A673 (cell line): Measurements from ENCODE around the gene SSMEM1. TPM values are rescaled to one million over a fixed set of nuclear protein-coding genes. Genes with fewer than 3 reads are reported as not detected.
A peak's percentile ranks its signal among the peaks of the same experiment; 100 is the strongest.

Experiments used
- BruUV-seq: library from RNA; stranded (reverse); fragments of 400-500 nt; replicated peaks from 2 replicates; lab custom pipeline; 2021; lab: Mats Ljungman, UMichigan
- CTCF ChIA-PET: fragments of 300-600 bp; sonication (Branson Sonifier 250); formaldehyde crosslinking; loops from one replicate; lab custom pipeline; 2022; ENCODE audit warnings: antibody characterized with exemption; lab: Charles Lee
- POLR2A ChIA-PET: fragments of 300-600 bp; sonication (Branson Sonifier 250); formaldehyde crosslinking; loops from one replicate; lab custom pipeline; 2022; ENCODE audit warnings: antibody characterized with exemption; ENCODE audit not compliant: low non-redundant PET; lab: Charles Lee
- DNase-seq: peaks from one replicate; pipeline ENCODE4 v3.0.0-alpha.2; 2015; ENCODE audit warnings: low spot score
- H3K27ac ChIP-seq: fragments of 200-600 bp; sonication (generic); 2 replicates; pipeline ENCODE4 v1.5.1; 2016; ENCODE audit warnings: mixed run types, low read depth, mild to moderate bottlenecking, mixed read lengths, antibody characterized with exemption, low read length; ENCODE audit not compliant: poor library complexity, severe bottlenecking
- H3K27me3 ChIP-seq: fragments of 200-600 bp; sonication (generic); replicated peaks from 2 replicates; pipeline ENCODE4 v1.6.1; 2017; ENCODE audit warnings: mixed run types, low read depth, mild to moderate bottlenecking, mixed read lengths, antibody characterized with exemption, low read length; ENCODE audit not compliant: insufficient read depth, poor library complexity
- H3K36me3 ChIP-seq: fragments of 200-600 bp; sonication (generic); 2 replicates; pipeline ENCODE4 v1.6.1; 2016; ENCODE audit warnings: mixed run types, mild to moderate bottlenecking, mixed read lengths, antibody characterized with exemption, low read length; ENCODE audit not compliant: insufficient read depth, poor library complexity, severe bottlenecking
- H3K4me1 ChIP-seq: fragments of 200-600 bp; sonication (generic); 2 replicates; pipeline ENCODE4 v1.6.1; 2017; ENCODE audit warnings: mixed run types, mild to moderate bottlenecking, mixed read lengths, antibody characterized with exemption, low read length; ENCODE audit not compliant: insufficient read depth, poor library complexity, severe bottlenecking
- H3K4me3 ChIP-seq: fragments of 200-600 bp; sonication (generic); 2 replicates; pipeline ENCODE4 v1.5.1; 2016; ENCODE audit warnings: low read depth, mixed run types, mild to moderate bottlenecking, mixed read lengths, low read length; ENCODE audit not compliant: poor library complexity, severe bottlenecking
- H3K9me3 ChIP-seq: fragments of 200-600 bp; sonication (generic); 2 replicates; pipeline ENCODE4 v1.6.1; 2016; ENCODE audit warnings: mixed run types, low read depth, mild to moderate bottlenecking, mixed read lengths, antibody characterized with exemption, low read length; ENCODE audit not compliant: poor library complexity, severe bottlenecking
- EZH2 ChIP-seq: fragments of 200-600 bp; sonication (generic); IDR thresholded peaks from 2 replicates; pipeline ENCODE4 v1.6.1; 2017; ENCODE audit warnings: borderline replicate concordance, low read depth, mild to moderate bottlenecking, mixed read lengths, antibody characterized with exemption, low read length; ENCODE audit not compliant: poor library complexity, severe bottlenecking
- intact Hi-C: fragments of 100-400 bp; cut with micrococcal nuclease; formaldehyde crosslinking; loops from one replicate; pipeline ENCODE4 v1.10.0; 2022; ENCODE audit not compliant: unreplicated experiment
- total RNA-seq: library from RNA; stranded (reverse); gene quantifications from 2 replicates; pipeline ENCODE4 v1.2.3, GENCODE V29; 2021
- TF ChIP-seq, protein P1 (sequence below): fragments of 300-800, 200-600 bp; sonication (generic); conservative IDR thresholded peaks from 2 replicates; pipeline ENCODE4 v1.5.1; 2017; ENCODE audit warnings: low read depth, mild to moderate bottlenecking, antibody characterized with exemption, low read length, moderate library complexity, mixed read lengths

SSMEM1 gene
- total RNA-seq, 1 experiment from 2014 or later, result not detected

DNA sequence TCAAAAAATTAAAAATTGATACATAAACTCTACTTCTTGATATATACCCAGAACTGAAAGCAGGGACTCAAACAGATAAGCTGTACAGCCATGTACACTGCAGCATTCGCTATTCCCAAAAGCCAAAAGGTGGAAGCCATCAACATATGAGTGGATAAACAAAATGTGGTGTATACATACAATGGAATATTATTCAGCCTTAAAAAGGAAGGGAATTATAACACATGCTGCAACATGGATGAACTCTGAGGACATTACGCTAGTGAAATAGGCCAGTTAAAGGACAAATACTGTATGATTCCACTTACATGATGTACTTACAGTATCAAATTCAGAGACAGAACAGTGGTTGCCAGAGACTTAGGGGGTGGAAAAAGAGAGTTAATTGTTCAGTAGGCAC, 10.6 kb upstream of the SSMEM1 start:
- Histone ChIP-seq H3K27ac (no peak overlapping the region), H3K9me3 (no peaks in the 10 kb centered on the region), H3K4me3 (no peak overlapping the region), H3K36me3 (peaks cover 56% of the 10 kb centered on the region), H3K4me1 (no peaks in the 10 kb centered on the region), H3K27me3 (no peaks in the 10 kb centered on the region)
- intact Hi-C loops, result no loop called here
- DNase-seq, result no peak
- no TSS peak for BruUV-seq
- ChIA-PET CTCF (no interaction called here), POLR2A (no interaction called here)
- no peak for TF ChIP-seq EZH2

DNA sequence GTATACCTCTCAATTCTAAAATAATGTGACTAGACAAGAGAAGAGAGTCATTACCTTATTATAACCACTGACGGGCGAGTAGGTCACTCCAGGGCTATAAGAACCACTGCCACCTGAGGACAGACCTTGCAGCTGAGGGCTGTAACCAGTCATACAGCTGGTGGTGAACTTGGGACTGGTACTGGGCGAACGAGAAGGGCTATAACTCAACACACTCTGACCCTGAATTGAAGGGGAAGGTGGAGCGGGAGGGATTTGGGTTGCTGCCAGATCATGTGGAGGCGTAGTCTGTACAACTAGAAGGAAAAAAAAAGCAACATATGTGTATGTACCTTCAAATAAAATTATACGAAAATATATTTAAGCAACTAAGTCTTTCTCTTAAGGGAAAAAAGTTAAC, 5.9 kb upstream of the SSMEM1 start:
- H3K27me3 ChIP-seq, result no peaks in the 10 kb centered on the region
- DNase-seq, result no peak
- no TSS peak for BruUV-seq
- TF ChIP-seq EZH2, result no peak
- no peak overlapping the region for H3K4me3 ChIP-seq
- H3K36me3 ChIP-seq, result peaks cover 59% of the 10 kb centered on the region
- H3K27ac ChIP-seq, result no peak overlapping the region
- H3K4me1 ChIP-seq, result peaks cover 7% of the 10 kb centered on the region
- intact Hi-C loops, result no loop called here
- no peaks in the 10 kb centered on the region for H3K9me3 ChIP-seq
- ChIA-PET POLR2A (no interaction called here), CTCF (no interaction called here)

DNA sequence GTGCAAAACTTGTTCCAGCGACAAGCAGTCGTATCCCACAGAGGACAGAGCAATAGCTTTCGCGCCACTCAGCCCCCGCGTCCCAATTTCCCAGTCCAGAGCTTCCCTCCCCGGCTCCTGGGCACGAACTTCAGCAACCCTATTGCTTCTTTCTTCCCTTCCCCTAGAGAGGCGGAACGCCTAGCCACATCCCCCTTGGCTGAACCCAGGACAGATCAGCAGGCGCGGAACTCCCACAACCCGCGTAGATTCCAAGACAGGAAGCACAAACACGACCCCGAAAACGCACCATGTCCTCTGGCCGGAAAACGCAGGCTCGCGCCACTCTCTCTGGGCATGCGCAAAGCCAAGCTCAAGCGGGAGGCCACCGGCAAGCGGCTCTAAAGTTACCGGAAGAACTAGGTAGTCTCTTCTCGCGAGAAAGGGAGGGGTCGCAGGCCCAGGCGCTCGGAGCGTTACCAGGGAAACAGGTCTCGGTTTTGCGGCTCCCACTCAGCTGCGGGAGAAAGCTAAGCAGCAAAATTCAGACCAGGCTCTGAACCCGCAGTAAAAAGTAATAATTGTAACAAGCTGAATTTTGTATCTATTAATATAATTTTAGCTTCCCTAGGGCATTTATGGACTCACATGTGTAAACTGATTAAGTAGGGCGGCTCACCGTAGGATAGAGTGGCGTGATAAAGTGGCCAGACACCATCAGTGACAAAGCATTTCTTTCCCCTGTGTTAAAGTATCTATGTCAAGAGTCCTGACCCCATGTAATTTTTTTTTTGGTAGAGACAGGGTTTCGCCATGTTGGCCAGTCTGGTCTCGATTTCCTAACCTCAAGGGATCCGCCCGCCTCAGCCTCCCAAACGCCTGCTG, 2.3 kb upstream of the SSMEM1 start, which contains the start of gene TMEM209:
TSS of gene TMEM209 (minus strand) at position 323 of the 864 bp plus-strand sequence. CDS start at position 292, 31 bp downstream.
- no peak for TF ChIP-seq EZH2
- TF ChIP-seq, protein P1, sequence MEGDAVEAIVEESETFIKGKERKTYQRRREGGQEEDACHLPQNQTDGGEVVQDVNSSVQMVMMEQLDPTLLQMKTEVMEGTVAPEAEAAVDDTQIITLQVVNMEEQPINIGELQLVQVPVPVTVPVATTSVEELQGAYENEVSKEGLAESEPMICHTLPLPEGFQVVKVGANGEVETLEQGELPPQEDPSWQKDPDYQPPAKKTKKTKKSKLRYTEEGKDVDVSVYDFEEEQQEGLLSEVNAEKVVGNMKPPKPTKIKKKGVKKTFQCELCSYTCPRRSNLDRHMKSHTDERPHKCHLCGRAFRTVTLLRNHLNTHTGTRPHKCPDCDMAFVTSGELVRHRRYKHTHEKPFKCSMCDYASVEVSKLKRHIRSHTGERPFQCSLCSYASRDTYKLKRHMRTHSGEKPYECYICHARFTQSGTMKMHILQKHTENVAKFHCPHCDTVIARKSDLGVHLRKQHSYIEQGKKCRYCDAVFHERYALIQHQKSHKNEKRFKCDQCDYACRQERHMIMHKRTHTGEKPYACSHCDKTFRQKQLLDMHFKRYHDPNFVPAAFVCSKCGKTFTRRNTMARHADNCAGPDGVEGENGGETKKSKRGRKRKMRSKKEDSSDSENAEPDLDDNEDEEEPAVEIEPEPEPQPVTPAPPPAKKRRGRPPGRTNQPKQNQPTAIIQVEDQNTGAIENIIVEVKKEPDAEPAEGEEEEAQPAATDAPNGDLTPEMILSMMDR, result no peak
- CTCF ChIA-PET, result no interaction called here

DNA sequence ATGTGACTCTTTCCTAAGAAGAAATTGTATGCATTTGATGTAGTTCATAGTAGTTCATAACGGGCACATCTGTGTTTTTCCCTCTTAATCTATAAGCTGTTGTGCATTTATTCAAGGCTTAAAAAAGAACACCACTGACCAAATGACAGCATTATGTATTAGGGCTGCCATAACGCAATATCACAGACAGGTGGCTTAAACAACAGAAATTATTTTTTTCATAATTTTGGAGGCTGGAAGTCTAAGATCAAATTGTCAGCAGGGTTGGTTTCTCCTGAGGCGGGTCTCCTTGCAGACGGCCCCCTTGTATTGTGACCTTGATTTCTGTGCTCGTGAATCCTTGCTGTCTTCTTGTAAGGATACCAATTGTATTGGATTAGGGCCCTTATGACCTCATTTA, 627 bp upstream of the SSMEM1 start:
- TF ChIP-seq, protein P1, result no peak
- TF ChIP-seq EZH2, result no peak
- intact Hi-C loops, result no loop called here
- Histone ChIP-seq H3K9me3 (no peaks in the 10 kb centered on the region), H3K27me3 (no peaks in the 10 kb centered on the region), H3K27ac (no peak overlapping the region), H3K4me3 (no peak overlapping the region), H3K36me3 (peaks cover 17% of the 10 kb centered on the region), H3K4me1 (peaks cover 7% of the 10 kb centered on the region)
- no TSS peak for BruUV-seq
- ChIA-PET CTCF (no interaction called here), POLR2A (no interaction called here)
- DNase-seq, result no peak

More for the DNA sequence above, 2.3 kb upstream of the SSMEM1 start, which contains the start of gene TMEM209:
- H3K4me3 ChIP-seq, result peak within 1 kb of the TSS; percentile 76
- POLR2A ChIA-PET, result interaction anchor here (0.5 kb wide), 3 partner anchors 165 to 1111 kb away, joined by 4 to 8 read pairs (median 7); no protein-coding TSS in a partner anchor
- peak within 1 kb of the TSS; percentile 95 for H3K27ac ChIP-seq
- H3K36me3 ChIP-seq, result peaks cover 33% of the 10 kb centered on the region
- TSS peak; percentile 99 for BruUV-seq
- H3K27me3 ChIP-seq, result no peaks in the 10 kb centered on the region
- H3K4me1 ChIP-seq, result peaks cover 7% of the 10 kb centered on the region
- no peaks in the 10 kb centered on the region for H3K9me3 ChIP-seq
- intact Hi-C loops, result no loop called here
- peak; percentile 99 for DNase-seq
